Stomach (tissue), 4 donors: ENCODE data around the gene SEMA4B.

Experiments used
- EP300 ChIP-seq: sonication (generic); formaldehyde crosslinking; IDR thresholded peaks from one replicate; pipeline ENCODE4 v1.6.1; 2017; ENCODE audit warnings: antibody characterized with exemption
- POLR2A ChIP-seq, 4 donors: fragments of 450-650 bp; IDR thresholded peaks; one replicate each; pipeline ENCODE4 v1.6.1; 2016; ENCODE audit warnings: antibody characterized with exemption in 4 of 4, control low read depth in 2 of 4, mild to moderate bottlenecking in 1 of 4, moderate library complexity in 1 of 4
- TF ChIP-seq, protein P1 (sequence below), 7 experiments: fragments of 450-650 bp in 4 of 7; fragments of 200-600 bp in 3 of 7; sonication (generic) in 3 of 7; IDR thresholded peaks; one replicate each; pipeline ENCODE4 v1.5.1; 2016 to 2019; ENCODE audit warnings: antibody characterized with exemption in 7 of 7, control low read depth in 2 of 7, mild to moderate bottlenecking in 1 of 7

- TF ChIP-seq POLR2A (IDR thresholded peaks at IDR 0.05): no peak
- TF ChIP-seq, protein P1, sequence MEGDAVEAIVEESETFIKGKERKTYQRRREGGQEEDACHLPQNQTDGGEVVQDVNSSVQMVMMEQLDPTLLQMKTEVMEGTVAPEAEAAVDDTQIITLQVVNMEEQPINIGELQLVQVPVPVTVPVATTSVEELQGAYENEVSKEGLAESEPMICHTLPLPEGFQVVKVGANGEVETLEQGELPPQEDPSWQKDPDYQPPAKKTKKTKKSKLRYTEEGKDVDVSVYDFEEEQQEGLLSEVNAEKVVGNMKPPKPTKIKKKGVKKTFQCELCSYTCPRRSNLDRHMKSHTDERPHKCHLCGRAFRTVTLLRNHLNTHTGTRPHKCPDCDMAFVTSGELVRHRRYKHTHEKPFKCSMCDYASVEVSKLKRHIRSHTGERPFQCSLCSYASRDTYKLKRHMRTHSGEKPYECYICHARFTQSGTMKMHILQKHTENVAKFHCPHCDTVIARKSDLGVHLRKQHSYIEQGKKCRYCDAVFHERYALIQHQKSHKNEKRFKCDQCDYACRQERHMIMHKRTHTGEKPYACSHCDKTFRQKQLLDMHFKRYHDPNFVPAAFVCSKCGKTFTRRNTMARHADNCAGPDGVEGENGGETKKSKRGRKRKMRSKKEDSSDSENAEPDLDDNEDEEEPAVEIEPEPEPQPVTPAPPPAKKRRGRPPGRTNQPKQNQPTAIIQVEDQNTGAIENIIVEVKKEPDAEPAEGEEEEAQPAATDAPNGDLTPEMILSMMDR (IDR thresholded peaks at IDR 0.05): no peak
- no peak for TF ChIP-seq EP300
Observed at GRCh38 chr15:90232196-90232595, 31.1 kb downstream of the SEMA4B start.
